GM12878 (cell line): ENCODE measurements around the gene LIMS1. TPM values are rescaled to one million over a fixed set of nuclear protein-coding genes. Genes with fewer than 3 reads are reported as not detected.

Source experiments
- ATAC-seq: fragments of 200-7000 bp; cut with Tn5 transposase; 3 replicates; pipeline ENCODE4 v1.9.1; 2020; ENCODE audit warnings: mild to moderate bottlenecking, moderate library complexity
- BruUV-seq: library from RNA; stranded (reverse); fragments of 400-500 nt; replicated peaks from 2 replicates; lab custom pipeline; 2021; lab: Mats Ljungman, UMichigan
- CTCF ChIA-PET: fragments of 300-600 bp; sonication (Branson Sonifier 250); formaldehyde crosslinking; extraction: SDS; loops from one replicate; lab custom pipeline; 2021; ENCODE audit warnings: inconsistent platforms; lab: Yijun Ruan, JAX
- POLR2A ChIA-PET: fragments of 350-600 bp; formaldehyde crosslinking; extraction: SDS; loops from one replicate; lab custom pipeline; 2021; ENCODE audit warnings: inconsistent platforms; lab: Charles Lee
- RAD21 ChIA-PET: fragments of 300-600 bp; sonication (Branson Sonifier 250); formaldehyde crosslinking; loops from one replicate; lab custom pipeline; 2023; ENCODE audit warnings: antibody characterized with exemption; ENCODE audit not compliant: unreplicated experiment; lab: Charles Lee
- SMC1A ChIA-PET: fragments of 300-600 bp; sonication (Branson Sonifier 250); formaldehyde crosslinking; loops from one replicate; lab custom pipeline; 2023; ENCODE audit not compliant: unreplicated experiment, uncharacterized antibody; lab: Charles Lee
- DNase-seq: peaks from one replicate; pipeline ENCODE4 v3.0.0-alpha.2; 2011; ENCODE audit warnings: low read depth, low spot score
- FAIRE-seq: peaks from 3 replicates; lab custom pipeline; 2011; peaks lifted over from hg19 to GRCh38; lab: Jason Lieb, UNC
- H2AFZ ChIP-seq: 2 replicates; pipeline ENCODE4 v1.6.0; 2011; ENCODE audit warnings: low read depth, low read length, control low read depth; ENCODE audit not compliant: control insufficient read depth
- H3K27ac ChIP-seq: 2 replicates; pipeline ENCODE4 v1.5.1; 2011; ENCODE audit warnings: control low read depth; ENCODE audit not compliant: control insufficient read depth, insufficient read depth
- H3K27me3 ChIP-seq, 2 experiments: replicated peaks in 1 of 2; 2 replicates each; pipeline versions ENCODE4 v1.6.0 to v1.6.1; 2011; ENCODE audit warnings: low read length in 1 of 2; ENCODE audit not compliant: control insufficient read depth in 2 of 2, insufficient read depth in 2 of 2
- H3K36me3 ChIP-seq, 2 experiments: 2 replicates each; pipeline ENCODE4 v1.5.1; 2011; ENCODE audit warnings: low read length in 1 of 2; ENCODE audit not compliant: control insufficient read depth in 2 of 2, insufficient read depth in 2 of 2
- H3K4me1 ChIP-seq: 2 replicates; pipeline ENCODE4 v1.6.1; 2011; ENCODE audit warnings: mild to moderate bottlenecking, low read length, moderate library complexity, mixed read lengths; ENCODE audit not compliant: control insufficient read depth, insufficient read depth
- H3K4me2 ChIP-seq: 2 replicates; pipeline ENCODE4 v1.6.0; 2011; ENCODE audit warnings: control low read depth; ENCODE audit not compliant: control insufficient read depth, insufficient read depth
- H3K4me3 ChIP-seq: fragments of 200-600 bp; sonication (generic); 2 replicates; pipeline ENCODE4 v1.5.1; 2016
- H3K79me2 ChIP-seq: 2 replicates; pipeline ENCODE4 v1.6.0; 2011; ENCODE audit warnings: low read length; ENCODE audit not compliant: control insufficient read depth, insufficient read depth
- H3K9ac ChIP-seq: 2 replicates; pipeline ENCODE4 v1.8.0; 2011; ENCODE audit warnings: low read length, control low read depth, mixed read lengths; ENCODE audit not compliant: control insufficient read depth, insufficient read depth
- H3K9me3 ChIP-seq: replicated peaks from 3 replicates; pipeline ENCODE4 v1.5.1; 2011; ENCODE audit warnings: mild to moderate bottlenecking, low read length; ENCODE audit not compliant: control insufficient read depth, insufficient read depth
- H4K20me1 ChIP-seq: 2 replicates; pipeline ENCODE4 v1.6.0; 2011; ENCODE audit not compliant: control insufficient read depth, insufficient read depth
- BCL11A ChIP-seq: IDR thresholded peaks from 2 replicates; pipeline ENCODE4 v1.6.1; 2011; ENCODE audit warnings: low read depth, low read length
- CEBPB ChIP-seq, 2 experiments: fragments of 150-350 bp in 1 of 2; IDR thresholded peaks; 2 replicates each; pipeline ENCODE4 v1.6.1; 2012 to 2014; ENCODE audit warnings: low read depth in 2 of 2, low read length in 2 of 2, borderline replicate concordance in 1 of 2, inconsistent platforms in 1 of 2
- CREB1 ChIP-seq: IDR thresholded peaks from 2 replicates; pipeline ENCODE4 v1.6.1; 2012; ENCODE audit warnings: low read depth, mild to moderate bottlenecking, inconsistent platforms
- EZH2 ChIP-seq: IDR thresholded peaks from 2 replicates; pipeline ENCODE4 v1.6.1; 2012; ENCODE audit warnings: low read depth, mild to moderate bottlenecking, control low read depth, inconsistent platforms, low read length, borderline replicate concordance; ENCODE audit not compliant: control insufficient read depth
- POLR2A ChIP-seq: IDR thresholded peaks from 2 replicates; pipeline ENCODE4 v1.6.1; 2011; ENCODE audit warnings: low read depth, mild to moderate bottlenecking, low read length
- ZNF24 ChIP-seq: fragments of 450-650 bp; IDR thresholded peaks from 2 replicates; pipeline ENCODE4 v1.6.1; 2017; ENCODE audit warnings: antibody characterized with exemption, mild to moderate bottlenecking
- in situ Hi-C: fragments of 300-500 bp; cut with MboI; formaldehyde crosslinking; loops from 9 replicates; pipeline ENCODE4 v1.14.3; 2018; ENCODE audit warnings: mixed read lengths
- intact Hi-C: fragments of 100-400 bp; cut with micrococcal nuclease; formaldehyde crosslinking; loops from one replicate; pipeline ENCODE4 v1.14.2; 2022; ENCODE audit not compliant: unreplicated experiment
- polyA plus RNA-seq, 11 experiments: library from polyadenylated mRNA; depleted of rRNA in 4 of 11; unstranded in 6 of 11; stranded (reverse) in 5 of 11; fragments of >200 nt; fragmentation: Nextera tagmentation in 4 of 11; fragmentation: Illumina TruSeq in 1 of 11; extraction: Ambion mirVana in 4 of 11; extraction: Trizol in 1 of 11; gene quantifications; 1 replicate in 1 of 11; 2 replicates in 10 of 11; pipeline versions ENCODE4 v1.2.1 to v1.2.3, GENCODE V29; 2011 to 2016; ENCODE audit warnings: inconsistent platforms in 2 of 11, missing spikeins in 2 of 11, low read depth in 1 of 11
- total RNA-seq, 4 experiments: library from RNA; depleted of rRNA in 3 of 4; stranded (reverse); fragments of >200 nt in 3 of 4; fragmentation: Illumina TruSeq in 1 of 4; extraction: Trizol in 1 of 4; gene quantifications; 2 replicates each; pipeline versions ENCODE4 v1.2.1 to v1.2.3, GENCODE V29; 2013 to 2021
- TF ChIP-seq, protein P1 (sequence below): IDR thresholded peaks from 2 replicates; pipeline ENCODE4 v1.6.1; 2012; ENCODE audit warnings: mild to moderate bottlenecking, low read depth, low read length
- TF ChIP-seq, protein P2 (sequence below): fragments of 450-650 bp; IDR thresholded peaks from 2 replicates; pipeline ENCODE4 v1.6.1; 2017; ENCODE audit warnings: mild to moderate bottlenecking, moderate library complexity
- TF ChIP-seq, protein P3 (sequence below): fragments of 450-650 bp; IDR thresholded peaks from 2 replicates; pipeline ENCODE4 v1.6.1; 2017; ENCODE audit warnings: mild to moderate bottlenecking, low read depth, inconsistent platforms; ENCODE audit not compliant: poor library complexity, severe bottlenecking
- TF ChIP-seq, protein P4 (sequence below), 3 experiments: IDR thresholded peaks in 2 of 3; conservative IDR thresholded peaks in 1 of 3; 2 replicates each; pipeline ENCODE4 v1.5.1; 2011; ENCODE audit warnings: low read depth in 3 of 3, low read length in 3 of 3, mild to moderate bottlenecking in 3 of 3, control low read depth in 2 of 3, moderate library complexity in 2 of 3, inconsistent platforms in 1 of 3, mixed read lengths in 1 of 3; ENCODE audit not compliant: control insufficient read depth in 2 of 3, insufficient read depth in 1 of 3; ENCODE audit errors: extremely low read depth in 1 of 3

The LIMS1 gene
- total and polyA plus RNA-seq, 10 of the 15 experiments (the other 5 are each of a cell fraction or from before 2014, with no cell fraction given) = 15.7 to 98.1 (median 43.9) TPM

DNA sequence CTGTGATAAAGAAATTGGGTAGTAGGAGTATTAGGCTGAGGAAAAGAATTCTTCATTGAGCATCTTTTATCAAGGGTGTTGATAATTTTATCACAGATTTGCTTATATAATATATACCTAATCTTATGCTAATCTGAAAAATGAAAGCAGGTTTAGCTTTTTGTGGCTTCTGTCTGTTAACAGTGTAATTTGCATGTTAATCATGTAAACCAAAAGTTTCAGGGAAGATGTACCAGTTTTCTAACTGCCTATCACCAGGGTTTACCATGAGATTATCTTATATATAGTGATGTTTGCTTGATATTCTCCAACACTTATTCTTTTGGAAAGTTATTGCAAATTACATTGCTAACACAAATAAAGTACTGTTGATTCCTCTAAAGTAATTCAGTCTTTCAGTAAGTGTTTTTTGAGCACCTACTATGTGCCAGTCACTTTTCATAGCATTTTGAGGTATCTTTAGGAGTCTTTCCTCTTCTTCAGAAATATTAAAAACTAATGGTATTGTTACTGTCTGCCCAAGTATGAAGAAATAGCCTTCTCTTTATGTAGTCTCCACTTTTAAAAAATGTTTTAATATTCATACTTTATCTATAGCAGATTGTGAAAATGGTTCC lies 43.7 kb upstream of the LIMS1 start (continued):
- TF ChIP-seq, protein P1, sequence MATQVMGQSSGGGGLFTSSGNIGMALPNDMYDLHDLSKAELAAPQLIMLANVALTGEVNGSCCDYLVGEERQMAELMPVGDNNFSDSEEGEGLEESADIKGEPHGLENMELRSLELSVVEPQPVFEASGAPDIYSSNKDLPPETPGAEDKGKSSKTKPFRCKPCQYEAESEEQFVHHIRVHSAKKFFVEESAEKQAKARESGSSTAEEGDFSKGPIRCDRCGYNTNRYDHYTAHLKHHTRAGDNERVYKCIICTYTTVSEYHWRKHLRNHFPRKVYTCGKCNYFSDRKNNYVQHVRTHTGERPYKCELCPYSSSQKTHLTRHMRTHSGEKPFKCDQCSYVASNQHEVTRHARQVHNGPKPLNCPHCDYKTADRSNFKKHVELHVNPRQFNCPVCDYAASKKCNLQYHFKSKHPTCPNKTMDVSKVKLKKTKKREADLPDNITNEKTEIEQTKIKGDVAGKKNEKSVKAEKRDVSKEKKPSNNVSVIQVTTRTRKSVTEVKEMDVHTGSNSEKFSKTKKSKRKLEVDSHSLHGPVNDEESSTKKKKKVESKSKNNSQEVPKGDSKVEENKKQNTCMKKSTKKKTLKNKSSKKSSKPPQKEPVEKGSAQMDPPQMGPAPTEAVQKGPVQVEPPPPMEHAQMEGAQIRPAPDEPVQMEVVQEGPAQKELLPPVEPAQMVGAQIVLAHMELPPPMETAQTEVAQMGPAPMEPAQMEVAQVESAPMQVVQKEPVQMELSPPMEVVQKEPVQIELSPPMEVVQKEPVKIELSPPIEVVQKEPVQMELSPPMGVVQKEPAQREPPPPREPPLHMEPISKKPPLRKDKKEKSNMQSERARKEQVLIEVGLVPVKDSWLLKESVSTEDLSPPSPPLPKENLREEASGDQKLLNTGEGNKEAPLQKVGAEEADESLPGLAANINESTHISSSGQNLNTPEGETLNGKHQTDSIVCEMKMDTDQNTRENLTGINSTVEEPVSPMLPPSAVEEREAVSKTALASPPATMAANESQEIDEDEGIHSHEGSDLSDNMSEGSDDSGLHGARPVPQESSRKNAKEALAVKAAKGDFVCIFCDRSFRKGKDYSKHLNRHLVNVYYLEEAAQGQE = no peak
- TF ChIP-seq ZNF24 (no peak), CEBPB (IDR thresholded peaks at IDR 0.05; ENCODE audit: borderline replicate concordance in 1 of 2, low read depth in 2 of 2, low read length in 2 of 2) (no peak), BCL11A (no peak), EZH2 (no peak)

DNA sequence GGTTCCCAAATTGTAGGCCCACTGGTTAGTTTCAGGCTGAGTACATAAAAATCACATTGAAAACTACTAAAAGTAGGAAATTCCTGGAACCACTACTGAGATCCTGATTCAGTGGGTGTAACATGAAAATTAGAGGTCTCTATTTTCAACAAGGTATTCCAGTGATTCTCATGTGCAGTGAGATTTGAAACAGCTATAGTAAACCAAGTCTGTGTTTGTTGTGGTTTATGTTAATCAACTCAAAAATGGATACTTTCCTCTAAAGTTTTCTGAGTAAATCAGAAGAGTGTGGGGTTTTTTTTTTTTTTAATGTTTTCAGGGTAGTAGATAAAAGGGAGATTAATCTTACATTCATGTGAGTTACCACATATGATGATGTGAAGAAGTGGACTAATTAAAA lies 42.4 kb upstream of the LIMS1 start:
- no peak for ATAC-seq
- no peak for FAIRE-seq
- Histone ChIP-seq H3K27ac (no peak overlapping the region), H3K4me3 (no peak overlapping the region), H3K4me1 (no peaks in the 10 kb centered on the region), H4K20me1 (no peaks in the 10 kb centered on the region), H3K36me3 (peaks cover 2 to 15% of the 10 kb centered on the region in 2 experiments; a peak in 3 of 4 replicates), H3K9ac (no peak overlapping the region), H3K4me2 (no peak overlapping the region), H3K27me3 (no peaks in the 10 kb centered on the region), H3K79me2 (no peaks in the 10 kb centered on the region), H2AFZ (no peak overlapping the region), H3K9me3 (no peaks in the 10 kb centered on the region)
- CTCF ChIA-PET = interaction anchor here (1.3 kb wide), 1 partner anchor 145 kb away, joined by 4 read pairs; no protein-coding TSS in a partner anchor
- in situ Hi-C loops = no loop called here
- BruUV-seq = no TSS peak
- intact Hi-C loops = no loop called here
- POLR2A ChIA-PET = no interaction called here
- SMC1A ChIA-PET = no interaction called here
- no peak for DNase-seq
- RAD21 ChIA-PET = no interaction called here
- TF ChIP-seq, protein P2, sequence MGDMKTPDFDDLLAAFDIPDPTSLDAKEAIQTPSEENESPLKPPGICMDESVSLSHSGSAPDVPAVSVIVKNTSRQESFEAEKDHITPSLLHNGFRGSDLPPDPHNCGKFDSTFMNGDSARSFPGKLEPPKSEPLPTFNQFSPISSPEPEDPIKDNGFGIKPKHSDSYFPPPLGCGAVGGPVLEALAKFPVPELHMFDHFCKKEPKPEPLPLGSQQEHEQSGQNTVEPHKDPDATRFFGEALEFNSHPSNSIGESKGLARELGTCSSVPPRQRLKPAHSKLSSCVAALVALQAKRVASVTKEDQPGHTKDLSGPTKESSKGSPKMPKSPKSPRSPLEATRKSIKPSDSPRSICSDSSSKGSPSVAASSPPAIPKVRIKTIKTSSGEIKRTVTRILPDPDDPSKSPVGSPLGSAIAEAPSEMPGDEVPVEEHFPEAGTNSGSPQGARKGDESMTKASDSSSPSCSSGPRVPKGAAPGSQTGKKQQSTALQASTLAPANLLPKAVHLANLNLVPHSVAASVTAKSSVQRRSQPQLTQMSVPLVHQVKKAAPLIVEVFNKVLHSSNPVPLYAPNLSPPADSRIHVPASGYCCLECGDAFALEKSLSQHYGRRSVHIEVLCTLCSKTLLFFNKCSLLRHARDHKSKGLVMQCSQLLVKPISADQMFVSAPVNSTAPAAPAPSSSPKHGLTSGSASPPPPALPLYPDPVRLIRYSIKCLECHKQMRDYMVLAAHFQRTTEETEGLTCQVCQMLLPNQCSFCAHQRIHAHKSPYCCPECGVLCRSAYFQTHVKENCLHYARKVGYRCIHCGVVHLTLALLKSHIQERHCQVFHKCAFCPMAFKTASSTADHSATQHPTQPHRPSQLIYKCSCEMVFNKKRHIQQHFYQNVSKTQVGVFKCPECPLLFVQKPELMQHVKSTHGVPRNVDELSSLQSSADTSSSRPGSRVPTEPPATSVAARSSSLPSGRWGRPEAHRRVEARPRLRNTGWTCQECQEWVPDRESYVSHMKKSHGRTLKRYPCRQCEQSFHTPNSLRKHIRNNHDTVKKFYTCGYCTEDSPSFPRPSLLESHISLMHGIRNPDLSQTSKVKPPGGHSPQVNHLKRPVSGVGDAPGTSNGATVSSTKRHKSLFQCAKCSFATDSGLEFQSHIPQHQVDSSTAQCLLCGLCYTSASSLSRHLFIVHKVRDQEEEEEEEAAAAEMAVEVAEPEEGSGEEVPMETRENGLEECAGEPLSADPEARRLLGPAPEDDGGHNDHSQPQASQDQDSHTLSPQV = no peak
- TF ChIP-seq CREB1 = no peak
- TF ChIP-seq, protein P3, sequence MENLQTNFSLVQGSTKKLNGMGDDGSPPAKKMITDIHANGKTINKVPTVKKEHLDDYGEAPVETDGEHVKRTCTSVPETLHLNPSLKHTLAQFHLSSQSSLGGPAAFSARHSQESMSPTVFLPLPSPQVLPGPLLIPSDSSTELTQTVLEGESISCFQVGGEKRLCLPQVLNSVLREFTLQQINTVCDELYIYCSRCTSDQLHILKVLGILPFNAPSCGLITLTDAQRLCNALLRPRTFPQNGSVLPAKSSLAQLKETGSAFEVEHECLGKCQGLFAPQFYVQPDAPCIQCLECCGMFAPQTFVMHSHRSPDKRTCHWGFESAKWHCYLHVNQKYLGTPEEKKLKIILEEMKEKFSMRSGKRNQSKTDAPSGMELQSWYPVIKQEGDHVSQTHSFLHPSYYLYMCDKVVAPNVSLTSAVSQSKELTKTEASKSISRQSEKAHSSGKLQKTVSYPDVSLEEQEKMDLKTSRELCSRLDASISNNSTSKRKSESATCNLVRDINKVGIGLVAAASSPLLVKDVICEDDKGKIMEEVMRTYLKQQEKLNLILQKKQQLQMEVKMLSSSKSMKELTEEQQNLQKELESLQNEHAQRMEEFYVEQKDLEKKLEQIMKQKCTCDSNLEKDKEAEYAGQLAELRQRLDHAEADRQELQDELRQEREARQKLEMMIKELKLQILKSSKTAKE = no peak
- TF ChIP-seq, protein P4, sequence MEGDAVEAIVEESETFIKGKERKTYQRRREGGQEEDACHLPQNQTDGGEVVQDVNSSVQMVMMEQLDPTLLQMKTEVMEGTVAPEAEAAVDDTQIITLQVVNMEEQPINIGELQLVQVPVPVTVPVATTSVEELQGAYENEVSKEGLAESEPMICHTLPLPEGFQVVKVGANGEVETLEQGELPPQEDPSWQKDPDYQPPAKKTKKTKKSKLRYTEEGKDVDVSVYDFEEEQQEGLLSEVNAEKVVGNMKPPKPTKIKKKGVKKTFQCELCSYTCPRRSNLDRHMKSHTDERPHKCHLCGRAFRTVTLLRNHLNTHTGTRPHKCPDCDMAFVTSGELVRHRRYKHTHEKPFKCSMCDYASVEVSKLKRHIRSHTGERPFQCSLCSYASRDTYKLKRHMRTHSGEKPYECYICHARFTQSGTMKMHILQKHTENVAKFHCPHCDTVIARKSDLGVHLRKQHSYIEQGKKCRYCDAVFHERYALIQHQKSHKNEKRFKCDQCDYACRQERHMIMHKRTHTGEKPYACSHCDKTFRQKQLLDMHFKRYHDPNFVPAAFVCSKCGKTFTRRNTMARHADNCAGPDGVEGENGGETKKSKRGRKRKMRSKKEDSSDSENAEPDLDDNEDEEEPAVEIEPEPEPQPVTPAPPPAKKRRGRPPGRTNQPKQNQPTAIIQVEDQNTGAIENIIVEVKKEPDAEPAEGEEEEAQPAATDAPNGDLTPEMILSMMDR (IDR thresholded peaks at IDR 0.05 in 2 of 3, conservative IDR thresholded peaks at IDR 0.05 in 1 of 3; ENCODE audit: control insufficient read depth in 2 of 3, extremely low read depth in 1 of 3, insufficient read depth in 1 of 3, low read depth in 3 of 3, low read length in 3 of 3) = no peak
- no peak for TF ChIP-seq POLR2A
